RKO (cell line): Measurements from ENCODE around the gene C17orf67.

Experiments
- DNase-seq: peaks from one replicate; pipeline ENCODE4 v3.0.0-alpha.2; 2016; ENCODE audit warnings: low spot score

Gene C17orf67

DNA sequence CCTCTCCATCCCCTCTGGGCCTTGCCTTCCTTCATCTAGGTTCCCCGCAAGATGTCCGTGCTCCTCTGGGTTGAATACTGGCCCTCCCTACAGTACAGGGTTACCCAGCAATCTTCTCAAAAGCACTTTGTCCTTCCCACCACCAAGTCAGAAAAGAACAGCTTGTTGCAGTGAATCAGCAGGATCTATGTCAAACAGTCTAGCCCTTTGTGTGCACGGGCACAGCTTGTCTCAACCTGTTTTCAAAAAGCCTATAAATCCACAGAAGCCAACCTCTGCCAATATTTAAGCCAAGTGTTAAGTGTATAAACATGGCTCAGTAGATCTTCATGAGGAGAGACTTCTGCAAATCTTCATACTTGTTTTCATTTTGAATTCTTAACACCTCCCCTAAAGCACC lies 25.2 kb downstream of the C17orf67 start:
- no peak for DNase-seq

DNA sequence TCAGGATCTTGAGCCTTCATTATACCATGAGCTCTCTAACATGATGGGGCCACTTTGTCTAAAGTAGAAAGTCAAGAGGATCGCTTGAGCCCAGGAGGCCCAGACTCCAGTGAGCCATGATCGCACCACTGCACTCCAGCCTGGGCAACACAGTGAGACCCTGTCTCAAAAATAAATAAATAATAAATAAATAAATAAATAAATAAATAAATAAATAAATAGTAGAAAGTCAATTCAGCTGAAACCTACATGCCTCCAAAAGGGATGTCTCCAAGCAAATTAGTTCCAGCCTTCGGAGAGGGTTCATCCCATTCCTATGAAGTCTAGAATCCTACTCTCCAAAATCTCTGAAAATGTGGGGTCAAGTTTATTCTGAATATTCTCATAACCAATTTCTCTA lies 26.0 kb downstream of the C17orf67 start:
- DNase-seq = no peak

DNA sequence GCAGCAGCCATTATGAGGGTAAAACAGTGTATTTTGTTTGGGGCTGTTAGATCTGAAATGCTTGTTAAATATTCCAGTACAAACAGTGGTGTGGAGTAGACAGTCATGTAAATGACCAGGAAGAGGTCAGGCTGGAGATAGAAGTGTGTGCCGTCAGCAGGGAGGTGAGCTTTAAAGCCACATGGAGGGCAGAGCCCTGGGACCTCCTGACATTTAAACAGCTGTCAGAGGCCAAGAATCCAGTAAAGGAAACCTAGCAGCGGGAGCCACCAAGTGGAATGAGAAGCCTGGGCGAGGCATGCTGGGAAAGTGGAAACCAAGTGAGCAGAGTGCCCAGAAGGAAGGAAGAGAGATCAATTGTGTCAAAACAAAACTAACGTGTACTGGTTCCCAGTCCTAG lies 26.8 kb downstream of the C17orf67 start:
- DNase-seq = no peak

DNA sequence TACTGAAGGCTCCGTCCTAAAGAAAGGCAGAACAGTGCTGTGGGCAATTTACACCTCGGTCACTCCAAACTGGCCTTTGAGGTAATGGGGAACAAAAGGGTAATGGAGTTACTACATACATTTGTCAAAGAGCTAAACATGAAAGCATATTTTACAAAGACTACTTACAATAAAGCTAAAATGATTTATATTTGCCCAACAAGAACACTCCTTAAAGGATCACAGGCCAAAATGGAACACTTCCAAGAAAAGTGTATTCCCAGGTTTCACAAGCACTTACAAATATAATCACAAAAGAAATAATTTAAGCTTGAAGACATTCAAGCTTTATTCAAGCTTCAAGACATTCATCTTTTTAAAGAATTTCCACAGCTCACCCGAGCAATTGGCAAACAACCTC lies 29.3 kb downstream of the C17orf67 start:
- DNase-seq = no peak

DNA sequence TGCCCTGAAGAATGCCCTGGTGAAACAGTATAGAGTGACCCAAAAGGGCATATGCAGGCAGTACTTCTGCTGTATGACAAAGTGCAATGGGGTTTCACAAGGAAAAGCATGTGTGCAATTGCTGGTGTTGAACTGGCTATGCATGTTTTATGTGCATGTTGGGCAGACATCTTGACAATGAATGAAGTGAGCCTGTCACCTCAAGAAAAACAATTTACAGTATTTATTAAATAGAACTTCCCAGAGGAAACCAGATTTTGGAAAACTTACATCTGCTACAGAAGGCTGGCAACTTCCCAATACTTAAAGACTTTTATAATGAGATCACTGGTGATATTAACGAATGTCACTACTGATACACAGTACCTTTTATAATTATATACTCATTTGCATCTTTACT lies 30.6 kb downstream of the C17orf67 start:
- DNase-seq = no peak

DNA sequence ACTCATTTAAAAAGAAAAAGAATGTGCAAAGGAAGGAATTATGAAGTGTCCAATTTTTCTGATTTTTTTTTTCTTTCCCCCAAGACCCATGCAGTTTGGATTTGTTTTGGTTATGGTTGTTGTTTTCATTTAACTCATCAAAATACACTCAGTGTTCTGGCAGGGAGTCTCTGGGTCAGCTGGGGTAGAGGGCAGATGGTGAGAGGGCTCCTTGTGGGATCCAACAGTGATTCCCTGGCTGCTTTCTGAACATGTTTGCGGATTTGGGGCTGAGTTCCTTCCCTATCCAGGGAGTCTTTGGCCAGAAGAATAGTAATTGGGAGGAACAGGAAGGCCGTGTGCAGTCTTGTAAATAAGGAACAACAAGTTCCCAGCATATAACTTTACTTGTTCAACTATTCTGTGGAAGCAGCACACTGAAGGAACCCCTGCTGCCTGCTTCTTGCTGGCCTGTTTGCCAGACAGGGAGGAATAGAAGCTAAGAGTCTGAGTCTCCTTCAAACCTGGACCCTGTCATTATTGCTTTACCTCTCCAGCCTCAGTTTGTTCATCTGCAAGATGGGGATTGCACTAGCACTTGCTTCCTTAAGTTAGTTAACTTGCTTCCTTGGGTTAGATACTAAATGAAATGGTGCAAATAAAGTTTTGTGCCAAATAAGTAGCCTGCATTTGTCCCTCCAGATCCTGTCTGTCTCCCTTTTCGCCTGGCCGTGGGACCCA lies 32.1 kb downstream of the C17orf67 start:
- DNase-seq = no peak

DNA sequence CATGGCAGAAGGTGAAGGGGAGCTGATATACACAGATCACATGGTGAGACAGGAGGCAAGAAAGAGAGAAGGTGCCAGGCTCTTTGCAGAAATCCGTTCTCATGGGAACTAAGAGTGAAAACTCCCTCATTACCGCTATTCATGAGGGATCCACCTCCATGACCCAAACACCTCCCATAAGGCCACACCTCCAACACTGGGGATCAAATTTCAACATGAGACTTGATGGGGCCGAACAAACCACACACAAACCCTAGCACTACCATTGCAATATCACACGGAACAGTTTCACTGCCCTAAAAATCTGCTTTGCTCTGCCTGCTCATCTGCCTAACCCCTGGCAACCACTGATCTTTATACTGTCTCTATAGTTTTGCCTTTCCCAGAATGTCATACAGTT lies 34.8 kb downstream of the C17orf67 start:
- DNase-seq = no peak

DNA sequence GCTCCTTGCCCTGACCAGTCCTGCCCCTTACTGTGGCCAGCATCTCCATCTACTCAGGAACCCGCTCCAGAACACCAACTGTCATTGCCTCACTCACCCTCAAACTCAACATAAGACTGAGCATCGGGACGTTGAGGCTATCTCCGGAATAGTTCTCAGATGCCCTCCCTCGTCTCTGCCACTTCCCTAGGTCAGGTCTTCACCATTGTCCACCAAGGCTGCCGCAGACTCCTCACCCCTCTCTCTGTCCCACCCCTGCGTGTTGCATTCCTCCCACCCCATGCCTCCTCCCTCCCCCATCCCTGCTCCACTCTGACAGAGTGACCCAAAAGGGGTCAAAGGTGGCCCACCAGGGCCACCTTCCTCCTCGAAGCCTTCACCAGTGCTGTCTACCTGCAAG lies 37.2 kb downstream of the C17orf67 start:
- DNase-seq = no peak

DNA sequence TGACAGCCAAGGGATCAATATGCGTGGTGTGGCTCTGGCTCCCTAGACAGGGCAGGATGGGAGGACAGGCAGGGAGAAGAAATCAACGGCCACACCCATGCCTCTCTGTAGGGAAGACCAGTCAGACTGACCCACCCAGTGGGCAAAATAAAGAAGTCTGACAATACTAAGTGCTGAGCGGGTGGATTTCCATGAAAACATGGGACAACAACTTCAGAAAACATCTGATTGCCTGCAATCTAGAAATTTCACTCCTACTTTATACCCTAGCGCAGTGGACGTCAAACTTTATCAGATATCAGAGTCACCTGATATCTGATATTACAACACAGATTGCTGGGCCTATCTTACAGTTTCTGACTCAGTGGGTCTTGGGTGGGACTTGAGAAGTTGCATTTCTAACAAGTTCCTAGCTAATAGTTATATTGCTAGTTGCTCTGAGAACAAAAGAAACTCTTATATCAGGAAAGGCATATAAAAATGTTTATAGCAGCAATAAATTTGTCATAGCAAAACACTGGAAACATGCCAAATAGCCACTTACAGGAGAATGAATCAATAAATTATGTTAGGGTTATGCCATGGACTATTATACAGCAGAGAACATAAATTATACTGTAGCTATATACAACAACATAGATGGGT lies 38.4 kb downstream of the C17orf67 start:
- DNase-seq = no peak

DNA sequence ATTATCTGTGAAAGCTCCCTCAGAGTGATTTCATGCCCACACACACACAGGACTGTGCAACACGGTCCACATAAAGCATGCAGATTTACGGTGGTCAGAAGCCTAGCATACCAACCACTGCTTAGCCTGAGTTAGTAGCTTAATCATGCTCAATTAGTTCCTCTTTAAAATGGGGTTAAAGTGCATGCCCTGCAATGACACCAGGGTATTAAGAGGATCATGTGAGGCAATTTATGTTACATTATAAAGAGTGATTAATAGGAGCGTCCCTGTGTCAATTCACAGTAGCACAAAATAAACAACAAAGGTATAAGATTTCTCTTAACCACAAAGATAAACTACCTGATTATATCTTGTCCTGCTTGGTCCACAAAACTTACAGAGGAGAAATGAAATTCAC lies 39.8 kb downstream of the C17orf67 start:
- no peak for DNase-seq

DNA sequence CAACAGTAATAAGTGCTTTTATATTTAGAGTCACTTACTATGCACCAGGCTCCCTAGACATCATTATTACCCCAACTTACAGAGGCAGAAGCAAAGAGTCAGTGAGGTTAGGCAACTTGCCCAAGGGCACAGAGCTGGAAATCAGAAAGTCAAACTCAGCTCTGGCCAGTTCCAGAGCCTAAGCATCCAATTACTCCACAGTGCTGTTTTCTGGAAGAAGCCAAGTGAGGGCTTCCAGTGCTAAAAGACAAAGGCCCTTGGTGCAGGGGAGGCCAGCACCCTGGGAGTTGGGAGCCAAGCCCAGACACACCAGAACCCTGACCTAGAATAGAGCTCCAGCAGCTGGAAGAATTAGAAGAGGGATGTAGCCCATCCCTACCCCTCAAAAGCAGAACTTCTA lies 40.2 kb downstream of the C17orf67 start:
- DNase-seq = no peak

DNA sequence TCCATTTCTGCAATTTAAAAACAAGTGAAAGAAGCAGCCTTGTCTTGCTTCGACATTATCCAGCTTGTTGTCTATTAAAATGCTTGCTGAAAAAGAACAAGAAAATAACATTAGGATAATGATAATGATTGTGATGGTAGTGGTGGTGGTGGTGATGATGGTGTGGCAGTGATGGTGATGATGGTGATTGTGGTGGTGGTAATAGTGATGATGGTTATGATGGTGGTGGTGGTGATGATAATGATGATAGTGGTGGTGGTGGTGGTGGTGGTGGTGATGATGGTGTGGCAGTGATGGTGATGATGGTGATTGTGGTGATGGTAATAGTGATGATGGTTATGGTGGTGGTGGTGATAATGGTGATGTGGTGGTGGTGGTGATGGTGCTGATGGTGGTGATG lies 41.5 kb downstream of the C17orf67 start:
- DNase-seq = no peak

DNA sequence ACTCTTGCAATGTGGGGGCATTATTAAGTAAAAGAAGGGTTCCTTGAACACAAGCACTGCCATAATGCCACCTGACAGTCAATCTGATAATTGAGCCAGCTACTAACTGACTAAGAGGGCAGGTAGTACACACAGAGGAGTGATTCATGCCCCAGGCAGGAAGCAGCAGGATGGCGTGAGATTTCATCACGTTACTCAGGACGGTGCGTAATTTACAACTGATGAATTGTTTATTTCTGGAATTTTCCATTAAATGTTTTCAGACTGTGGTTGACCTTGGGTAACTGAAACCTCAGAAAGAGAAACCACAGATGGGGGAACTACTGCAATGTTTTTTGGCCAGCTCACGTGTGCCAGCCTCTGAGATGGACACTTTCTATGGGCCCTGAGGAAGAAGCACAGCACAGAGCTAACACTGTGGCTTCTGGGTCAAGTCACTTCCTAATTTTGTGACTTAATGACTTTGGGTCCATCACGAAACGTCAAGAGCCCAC lies 46.7 kb downstream of the C17orf67 start:
- peak; percentile 90 for DNase-seq

DNA sequence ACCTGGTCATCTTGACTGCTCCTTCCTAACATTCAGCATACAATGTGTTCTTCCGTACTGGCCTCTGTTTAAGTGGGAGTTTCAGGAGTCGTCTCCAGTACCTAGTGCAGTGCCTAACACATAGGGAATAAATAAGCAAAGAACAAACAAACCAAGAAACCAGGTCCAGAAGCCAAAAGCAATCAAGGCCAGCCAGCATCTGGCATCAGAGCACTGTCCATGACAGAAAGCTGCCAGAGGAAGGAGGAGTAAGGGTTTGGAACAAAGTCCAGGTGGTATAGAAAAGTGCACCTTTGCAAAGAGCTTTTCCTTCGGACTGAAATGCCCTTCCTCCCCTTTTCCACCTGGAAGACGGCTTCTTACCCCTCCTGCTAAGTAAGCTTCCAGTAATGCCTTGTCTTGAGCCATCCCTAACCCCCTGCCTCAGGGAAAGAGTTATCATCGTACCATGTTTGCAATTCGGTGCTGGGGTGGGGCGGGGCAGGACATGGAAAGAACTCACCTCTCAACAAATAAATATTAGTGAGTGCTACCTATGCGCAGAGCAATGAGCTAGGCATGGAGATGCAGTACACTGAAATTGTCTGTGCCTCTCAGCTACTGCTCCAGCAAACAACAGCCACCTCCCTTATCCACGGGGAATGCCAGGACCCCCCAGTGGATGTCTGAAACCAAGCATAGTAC lies 47.6 kb downstream of the C17orf67 start:
- no peak for DNase-seq

DNA sequence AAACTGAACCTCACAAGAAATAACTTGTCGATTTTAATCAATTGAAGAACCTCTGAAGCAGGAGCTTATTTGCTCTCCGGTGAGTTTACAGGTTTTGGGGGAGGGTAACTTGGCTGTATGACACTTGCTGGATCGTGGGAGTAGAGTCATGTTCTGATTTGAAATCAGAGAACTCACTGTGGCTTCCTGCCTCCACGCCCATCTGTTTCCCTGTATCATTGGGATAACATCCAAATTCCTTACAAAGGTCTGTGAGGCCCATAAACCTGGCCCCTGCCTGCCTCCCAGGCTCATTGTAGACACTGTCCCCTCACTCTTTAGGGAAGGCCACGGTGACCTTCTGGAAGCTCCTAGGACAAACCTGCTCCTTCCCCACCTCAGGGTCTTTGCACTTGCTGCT lies 48.3 kb downstream of the C17orf67 start:
- DNase-seq = no peak

DNA sequence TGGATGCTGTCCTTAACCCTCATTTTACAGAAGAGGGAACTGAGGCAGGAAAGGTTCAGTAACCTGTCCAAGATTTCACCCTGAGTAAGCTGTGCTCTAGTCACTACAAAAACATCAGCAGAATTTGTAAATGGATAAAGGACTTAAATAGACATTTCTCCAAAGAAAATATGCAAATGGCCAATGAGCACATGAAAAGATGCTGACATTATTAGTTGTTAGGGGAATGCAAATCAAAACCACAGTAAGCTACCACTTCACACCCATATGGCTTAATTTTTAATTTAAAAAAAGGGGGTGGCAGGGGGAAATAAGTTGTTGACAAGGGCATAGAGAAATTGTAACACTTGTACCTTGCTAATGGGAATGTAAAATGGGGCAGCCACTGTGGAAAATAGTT lies 51.4 kb downstream of the C17orf67 start:
- DNase-seq = no peak

DNA sequence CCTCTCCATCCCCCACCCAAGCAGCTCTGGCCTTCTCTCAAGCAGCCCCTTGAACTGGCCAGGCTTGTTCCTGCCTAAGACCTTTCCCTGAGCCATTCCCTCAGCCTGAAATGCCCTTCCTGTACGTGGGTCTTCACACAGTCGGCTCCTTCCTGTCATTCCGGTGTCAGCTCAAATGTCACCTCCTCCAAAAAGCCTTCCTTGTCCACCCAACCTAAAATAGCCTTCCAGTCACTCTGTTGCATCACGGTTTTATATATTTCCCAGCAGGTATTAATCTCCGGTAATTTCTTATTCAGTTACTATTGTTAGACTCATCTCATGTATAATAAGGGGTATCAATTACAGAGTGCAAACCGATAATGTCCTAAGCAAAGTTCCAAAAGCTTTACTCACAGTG lies 51.8 kb downstream of the C17orf67 start:
- no peak for DNase-seq

DNA sequence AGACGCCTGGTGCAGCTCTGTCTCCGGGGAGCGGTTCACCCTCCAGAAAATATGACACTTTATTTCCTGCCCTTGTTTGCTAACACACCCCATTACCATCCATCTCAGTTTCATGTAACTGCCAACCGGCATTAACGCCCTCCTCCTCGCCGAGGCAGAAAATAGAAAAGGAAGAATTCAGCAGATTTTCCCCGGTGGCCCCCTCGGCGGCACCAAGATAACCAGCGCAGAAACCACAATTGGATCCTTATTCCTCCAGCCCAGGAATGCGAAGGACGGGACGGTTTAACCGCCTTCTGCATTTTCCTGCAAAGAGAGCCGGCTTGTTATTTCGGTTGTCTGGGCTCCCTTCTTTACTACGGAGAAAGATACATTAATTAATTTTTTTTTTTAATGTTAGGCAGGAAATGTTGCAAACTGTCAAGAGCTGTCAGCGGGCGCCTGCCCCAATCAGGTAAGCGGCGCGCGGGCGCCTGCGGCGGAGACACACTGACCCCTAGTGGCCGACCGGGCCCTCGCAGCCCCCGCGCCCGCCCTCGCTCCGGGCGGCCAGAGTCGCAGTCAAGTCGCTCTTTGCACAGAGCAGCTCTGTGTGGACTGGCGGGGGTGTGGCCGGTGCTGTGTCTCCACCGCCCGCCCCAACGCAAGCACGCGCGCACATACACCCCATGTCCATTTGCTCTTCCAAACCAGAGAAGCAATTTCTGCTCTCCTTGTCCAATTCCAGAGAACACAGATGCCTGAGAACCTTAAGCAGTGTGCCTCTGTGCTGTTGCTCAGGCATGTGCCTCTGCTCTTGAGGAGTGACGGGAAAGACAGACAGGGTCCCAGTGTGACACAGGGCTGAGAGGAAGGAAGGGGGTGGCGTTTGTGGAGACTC lies 53.6 kb downstream of the C17orf67 start:
- DNase-seq = peak; percentile 67

DNA sequence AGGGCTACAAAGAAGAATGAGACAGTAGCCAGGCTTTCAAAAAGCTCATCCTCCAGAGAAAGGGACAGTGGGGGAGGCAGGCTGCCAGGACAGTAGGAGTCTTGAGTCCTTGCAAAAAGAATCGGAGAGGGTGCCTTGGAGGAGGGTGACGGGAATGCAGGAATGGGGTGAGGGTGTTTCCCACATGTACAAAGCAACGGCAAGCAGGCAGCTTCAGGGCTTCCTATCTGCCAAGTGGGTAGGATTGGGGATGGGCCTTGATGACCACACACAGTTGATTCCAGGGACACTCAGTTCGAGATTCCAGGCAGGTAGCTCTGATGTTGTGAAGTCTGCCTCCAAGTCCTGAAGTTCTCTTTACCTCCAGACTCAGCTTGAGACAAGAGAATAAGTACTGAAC lies 54.4 kb downstream of the C17orf67 start:
- no peak for DNase-seq

DNA sequence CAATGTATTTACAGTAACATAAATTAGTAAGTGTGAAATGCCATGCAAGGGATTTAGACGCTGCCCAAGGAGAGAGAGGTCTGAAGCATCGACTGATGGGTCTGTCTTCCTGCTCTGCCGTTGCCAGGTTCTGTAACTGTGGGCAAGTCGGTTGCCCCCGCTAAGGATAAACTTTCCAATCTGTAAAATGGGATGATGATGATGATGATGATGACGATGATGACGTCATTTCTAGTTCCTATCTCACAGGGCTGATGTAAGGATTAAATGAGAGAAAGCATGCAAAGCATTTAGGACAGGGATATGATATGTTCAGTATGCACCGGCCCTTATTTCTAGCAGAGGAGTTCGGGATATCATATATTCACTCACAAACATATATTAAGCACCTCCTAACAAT lies 54.8 kb downstream of the C17orf67 start:
- DNase-seq = no peak

DNA sequence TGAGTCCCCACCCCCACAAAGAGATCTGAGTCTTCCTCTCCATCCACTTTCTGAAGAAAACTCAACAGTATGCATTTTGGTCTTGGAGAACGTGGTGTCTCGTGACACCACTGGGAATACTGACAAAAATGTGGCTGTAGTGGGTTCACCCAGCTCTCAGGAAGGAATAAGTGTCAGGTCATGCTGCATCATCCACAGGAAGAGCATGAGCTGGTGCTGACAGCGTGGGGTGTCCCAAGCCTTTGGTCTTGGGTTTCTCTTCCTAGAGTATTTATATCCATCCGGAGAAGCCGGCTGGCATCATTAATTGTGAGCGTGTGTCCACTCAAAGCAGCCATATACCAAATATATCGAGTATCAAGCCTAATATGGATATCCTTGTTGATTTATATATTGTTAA lies 55.9 kb downstream of the C17orf67 start:
- no peak for DNase-seq

DNA sequence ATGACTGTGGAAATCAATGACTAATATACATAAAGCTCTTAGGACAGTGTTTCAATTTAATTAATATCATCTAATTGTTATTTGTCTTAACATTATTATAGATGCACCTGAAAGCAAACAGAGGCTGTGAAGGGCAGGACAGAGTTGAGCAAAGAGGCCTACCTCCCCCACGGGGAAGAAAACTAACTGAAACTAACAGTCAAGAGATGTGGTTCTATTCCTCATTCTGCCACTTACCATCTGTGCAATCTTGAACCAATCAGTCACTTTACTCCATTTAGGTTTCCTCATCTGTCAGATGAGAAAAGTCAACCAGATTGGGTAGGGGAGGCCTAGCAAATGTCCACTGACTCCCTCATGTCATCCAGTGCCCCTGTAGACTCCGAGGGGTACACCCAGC lies 59.1 kb downstream of the C17orf67 start:
- no peak for DNase-seq
